HG02840 (cell line): ENCODE measurements around the gene DISC1.
"Not testable (repeated sequence)": the region's sequence is repeated elsewhere in the genome, so short reads cannot be mapped to it uniquely, and the experiment has no call there.

ENCODE experiments used
- ATAC-seq: cut with Tn5 transposase; IDR thresholded peaks from one replicate; pipeline ENCODE4 v1.9.1; 2021; ENCODE audit warnings: mild to moderate bottlenecking, moderate library complexity, moderate number of reproducible peaks; ENCODE audit not compliant: unreplicated experiment, low FRiP score

Gene DISC1

GRCh38 chr1:231867607-231868006, 241.0 kb downstream of the DISC1 start:
- no peak for ATAC-seq

GRCh38 chr1:231869364-231869763, 242.8 kb downstream of the DISC1 start:
- ATAC-seq, result no peak

GRCh38 chr1:231871471-231871870, 244.9 kb downstream of the DISC1 start:
- no peak for ATAC-seq

GRCh38 chr1:231871878-231872277, 245.3 kb downstream of the DISC1 start:
- no peak for ATAC-seq

- no peak for ATAC-seq
Measured at GRCh38 chr1:231872461-231872910, 245.9 kb downstream of the DISC1 start.

- ATAC-seq, result no peak
Measured at GRCh38 chr1:231878737-231879136, 252.1 kb downstream of the DISC1 start.

- no peak for ATAC-seq
Measured at GRCh38 chr1:231879296-231879695, 252.7 kb downstream of the DISC1 start.

- no peak for ATAC-seq
Measured at GRCh38 chr1:231882333-231882732, 255.7 kb downstream of the DISC1 start.

- ATAC-seq, result no peak
Measured at GRCh38 chr1:231882790-231883189, 256.2 kb downstream of the DISC1 start.

- ATAC-seq, result no peak
Measured at GRCh38 chr1:231883382-231883781, 256.8 kb downstream of the DISC1 start.

GRCh38 chr1:231885209-231885854, 258.7 kb downstream of the DISC1 start:
- ATAC-seq, result no peak

- no peak for ATAC-seq
Measured at GRCh38 chr1:231887166-231887565, 260.6 kb downstream of the DISC1 start.

GRCh38 chr1:231887866-231888265, 261.3 kb downstream of the DISC1 start:
- ATAC-seq, result no peak

- ATAC-seq, result no peak
Measured at GRCh38 chr1:231890791-231891190, 264.2 kb downstream of the DISC1 start.

GRCh38 chr1:231893400-231894102, 267.0 kb downstream of the DISC1 start:
- ATAC-seq, result no peak

GRCh38 chr1:231896806-231897205, 270.2 kb downstream of the DISC1 start:
- ATAC-seq, result no peak

GRCh38 chr1:231899046-231899445, 272.5 kb downstream of the DISC1 start:
- no peak for ATAC-seq

- ATAC-seq, result no peak
Measured at GRCh38 chr1:231899713-231900435, 273.3 kb downstream of the DISC1 start.

- no peak for ATAC-seq
Measured at GRCh38 chr1:231903586-231904081, 277.0 kb downstream of the DISC1 start.

GRCh38 chr1:231907310-231907709, 280.7 kb downstream of the DISC1 start:
- ATAC-seq, result not testable (repeated sequence)

- no peak for ATAC-seq
Measured at GRCh38 chr1:231913493-231913892, 286.9 kb downstream of the DISC1 start.
